MCF 10A (cell line): ENCODE data around the gene C1orf174. TPM values are rescaled to one million over a fixed set of nuclear protein-coding genes. Genes with fewer than 3 reads are reported as not detected.

Experiments used
- BruUV-seq: library from RNA; stranded (reverse); fragments of 400-500 nt; replicated peaks from 2 replicates; lab custom pipeline; 2021; lab: Mats Ljungman, UMichigan
- CTCF ChIA-PET: fragments of 300-600 bp; sonication (Branson Sonifier 250); formaldehyde crosslinking; extraction: SDS; loops from one replicate; lab custom pipeline; 2021; ENCODE audit warnings: antibody characterized with exemption, inconsistent platforms; lab: Yijun Ruan, JAX
- POLR2A ChIA-PET: fragments of 300-600, 350-650 bp; sonication (Branson Sonifier 250); formaldehyde crosslinking; extraction: SDS; loops from one replicate; lab custom pipeline; 2020; ENCODE audit warnings: antibody characterized with exemption, inconsistent platforms; lab: Yijun Ruan, JAX
- DNase-seq: peaks from one replicate; pipeline ENCODE4 v3.0.0-alpha.2; 2018; ENCODE audit not compliant: unreplicated experiment
- H3K27ac Mint-ChIP-seq: one replicate; pipeline ENCODE4 v1.8.0; 2022; ENCODE audit warnings: mild to moderate bottlenecking, low read depth, mixed read lengths; ENCODE audit not compliant: unreplicated experiment
- H3K27me3 Mint-ChIP-seq: one replicate; pipeline ENCODE4 v1.8.0; 2022; ENCODE audit warnings: mixed read lengths; ENCODE audit not compliant: insufficient read depth, unreplicated experiment
- H3K36me3 Mint-ChIP-seq: one replicate; pipeline ENCODE4 v1.8.0; 2022; ENCODE audit warnings: mild to moderate bottlenecking, moderate library complexity, mixed read lengths; ENCODE audit not compliant: insufficient read depth, unreplicated experiment
- H3K4me1 Mint-ChIP-seq: one replicate; pipeline ENCODE4 v1.8.0; 2022; ENCODE audit warnings: mixed read lengths; ENCODE audit not compliant: insufficient read depth, unreplicated experiment
- H3K4me3 Mint-ChIP-seq: one replicate; pipeline ENCODE4 v1.8.0; 2022; ENCODE audit warnings: mild to moderate bottlenecking, moderate library complexity, mixed read lengths; ENCODE audit not compliant: unreplicated experiment
- H3K9me3 Mint-ChIP-seq: one replicate; pipeline ENCODE4 v1.8.0; 2022; ENCODE audit warnings: mixed read lengths; ENCODE audit not compliant: unreplicated experiment
- intact Hi-C: fragments of 100-400 bp; cut with micrococcal nuclease; formaldehyde crosslinking; loops from 2 replicates; pipeline ENCODE4 v1.14.1; 2022
- total RNA-seq: library from RNA; stranded (reverse); gene quantifications from 2 replicates; pipeline ENCODE4 v1.2.3, GENCODE V29; 2022
- TF ChIP-seq, protein P1 (sequence below): fragments of 200-600 bp; IDR thresholded peaks from one replicate; pipeline ENCODE4 v1.8.0; 2022; ENCODE audit warnings: antibody characterized with exemption, mild to moderate bottlenecking; ENCODE audit not compliant: unreplicated experiment

Gene C1orf174
- total RNA-seq, 1 experiment from 2014 or later: 24.4 TPM

DNA sequence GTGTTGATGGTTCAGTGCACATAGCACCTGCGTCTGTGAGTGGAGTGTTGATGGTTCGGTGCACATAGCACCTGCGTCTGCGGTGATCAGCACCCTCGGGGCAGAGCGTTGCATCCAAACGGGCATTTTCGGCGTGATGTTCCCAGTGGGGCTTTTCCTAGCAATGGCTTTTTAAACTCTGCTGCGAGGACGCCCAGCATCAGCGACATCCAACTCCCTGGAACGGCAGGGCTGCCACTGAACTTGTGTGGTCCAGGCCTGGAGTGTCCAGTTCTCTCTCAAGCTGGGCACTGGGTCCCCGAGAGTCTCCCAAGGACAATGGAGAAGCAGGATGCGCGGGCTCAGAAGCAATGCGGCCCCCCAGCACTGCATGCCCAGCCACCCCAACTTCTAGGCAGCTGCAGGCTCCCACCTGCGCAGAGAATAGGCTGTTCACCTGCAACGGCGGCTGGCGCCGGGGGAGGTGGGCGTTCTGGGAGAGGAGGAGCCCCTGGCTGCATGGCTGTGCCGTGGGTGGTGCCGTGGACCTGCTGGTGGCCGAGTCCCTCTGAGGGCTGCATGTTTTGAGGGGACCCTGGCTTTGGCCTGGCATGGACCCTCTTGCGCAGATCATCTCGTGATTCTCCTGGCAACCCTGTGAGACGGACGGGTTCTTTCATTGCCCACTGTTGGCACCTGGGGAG, 10.1 kb upstream of the C1orf174 start:
- BruUV-seq: no TSS peak
- Mint-ChIP-seq H3K9me3 (no peaks in the 10 kb centered on the region), H3K36me3 (peaks cover 5% of the 10 kb centered on the region), H3K27ac (no peak overlapping the region), H3K4me1 (peaks cover 5% of the 10 kb centered on the region), H3K4me3 (no peak overlapping the region), H3K27me3 (no peaks in the 10 kb centered on the region)
- TF ChIP-seq, protein P1, sequence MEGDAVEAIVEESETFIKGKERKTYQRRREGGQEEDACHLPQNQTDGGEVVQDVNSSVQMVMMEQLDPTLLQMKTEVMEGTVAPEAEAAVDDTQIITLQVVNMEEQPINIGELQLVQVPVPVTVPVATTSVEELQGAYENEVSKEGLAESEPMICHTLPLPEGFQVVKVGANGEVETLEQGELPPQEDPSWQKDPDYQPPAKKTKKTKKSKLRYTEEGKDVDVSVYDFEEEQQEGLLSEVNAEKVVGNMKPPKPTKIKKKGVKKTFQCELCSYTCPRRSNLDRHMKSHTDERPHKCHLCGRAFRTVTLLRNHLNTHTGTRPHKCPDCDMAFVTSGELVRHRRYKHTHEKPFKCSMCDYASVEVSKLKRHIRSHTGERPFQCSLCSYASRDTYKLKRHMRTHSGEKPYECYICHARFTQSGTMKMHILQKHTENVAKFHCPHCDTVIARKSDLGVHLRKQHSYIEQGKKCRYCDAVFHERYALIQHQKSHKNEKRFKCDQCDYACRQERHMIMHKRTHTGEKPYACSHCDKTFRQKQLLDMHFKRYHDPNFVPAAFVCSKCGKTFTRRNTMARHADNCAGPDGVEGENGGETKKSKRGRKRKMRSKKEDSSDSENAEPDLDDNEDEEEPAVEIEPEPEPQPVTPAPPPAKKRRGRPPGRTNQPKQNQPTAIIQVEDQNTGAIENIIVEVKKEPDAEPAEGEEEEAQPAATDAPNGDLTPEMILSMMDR: no peak
- intact Hi-C loops: loop anchor here (5.0 to 10.0 kb wide), 3 partner anchors 915 to 1842 kb away; no protein-coding TSS in a partner anchor
- CTCF ChIA-PET: interaction anchor here (0.6 to 0.7 kb wide), 2 partner anchors 16 to 254 kb away, joined by 3 to 4 read pairs; no protein-coding TSS in a partner anchor
- DNase-seq: no peak
- POLR2A ChIA-PET: no interaction called here

DNA sequence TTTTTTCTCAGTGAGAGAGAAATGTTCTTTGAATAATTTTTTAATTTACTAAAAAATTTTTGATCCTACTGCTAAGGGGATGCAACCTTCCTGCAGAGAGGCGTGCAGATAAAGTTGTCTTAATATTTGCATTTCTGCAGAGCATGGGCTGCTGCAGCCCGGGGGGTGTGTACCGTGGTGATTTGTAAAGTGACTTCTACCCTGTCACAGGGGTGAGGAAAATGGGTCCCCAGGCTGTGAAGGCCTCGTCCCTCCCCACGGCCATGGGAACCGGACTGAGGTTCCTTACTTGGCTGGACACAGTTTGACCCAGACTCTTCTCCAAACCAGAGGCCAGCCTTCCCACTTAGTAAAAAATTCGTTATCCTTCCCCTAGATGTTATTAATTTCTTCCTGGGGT, 9.5 kb upstream of the C1orf174 start:
- no peaks in the 10 kb centered on the region for H3K27me3 Mint-ChIP-seq
- TF ChIP-seq, protein P1: no peak
- intact Hi-C loops: loop anchor here (5.0 to 10.0 kb wide), 3 partner anchors 915 to 1843 kb away; no protein-coding TSS in a partner anchor
- no TSS peak for BruUV-seq
- no peak overlapping the region for H3K27ac Mint-ChIP-seq
- H3K4me1 Mint-ChIP-seq: peaks cover 5% of the 10 kb centered on the region
- H3K9me3 Mint-ChIP-seq: no peaks in the 10 kb centered on the region
- no peak for DNase-seq
- CTCF ChIA-PET: interaction anchor here (0.6 to 1.4 kb wide), 3 partner anchors 16 to 1982 kb away, joined by 3 read pairs; no protein-coding TSS in a partner anchor
- H3K36me3 Mint-ChIP-seq: peaks cover 5% of the 10 kb centered on the region
- H3K4me3 Mint-ChIP-seq: no peak overlapping the region
- POLR2A ChIA-PET: no interaction called here

DNA sequence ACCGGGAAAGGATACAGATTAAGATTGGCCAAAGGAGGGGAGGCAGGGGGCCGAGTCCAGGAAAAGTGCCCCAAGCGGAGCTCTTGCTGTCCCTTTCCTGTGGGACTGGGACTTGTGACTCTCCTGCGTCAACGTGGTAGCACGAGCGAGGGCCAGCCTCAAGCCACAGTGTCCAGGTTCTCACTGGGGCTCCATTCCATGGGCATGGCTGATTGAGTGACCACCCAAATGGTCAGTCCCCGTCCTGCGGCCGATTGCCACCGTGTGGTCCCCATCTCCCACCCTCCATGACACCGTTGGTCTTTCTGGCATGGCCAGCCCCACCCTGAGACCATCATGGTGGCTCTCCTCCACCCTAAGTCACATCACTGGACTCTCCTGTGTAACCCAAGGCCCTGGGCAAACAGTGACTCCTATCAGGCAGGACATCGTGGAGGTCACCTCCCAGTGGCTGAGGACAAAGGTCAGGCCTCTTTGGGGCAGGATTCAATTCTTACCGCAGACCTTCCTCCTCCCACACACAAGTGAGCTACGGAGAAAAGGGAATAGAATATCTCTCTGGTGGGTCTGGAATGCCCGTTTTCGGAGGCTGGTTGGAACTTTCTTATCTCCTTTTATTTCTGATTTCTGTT, 8.9 kb upstream of the C1orf174 start:
- POLR2A ChIA-PET: no interaction called here
- TF ChIP-seq, protein P1: no peak
- peaks cover 5% of the 10 kb centered on the region for H3K36me3 Mint-ChIP-seq
- CTCF ChIA-PET: interaction anchor here (0.6 to 1.4 kb wide), 4 partner anchors 616 to 1983 kb away, joined by 3 read pairs; no protein-coding TSS in a partner anchor
- BruUV-seq: no TSS peak
- H3K27ac Mint-ChIP-seq: no peak overlapping the region
- no peak for DNase-seq
- H3K4me1 Mint-ChIP-seq: peaks cover 5% of the 10 kb centered on the region
- no peaks in the 10 kb centered on the region for H3K27me3 Mint-ChIP-seq
- H3K4me3 Mint-ChIP-seq: no peak overlapping the region
- no peaks in the 10 kb centered on the region for H3K9me3 Mint-ChIP-seq
- intact Hi-C loops: no loop called here

DNA sequence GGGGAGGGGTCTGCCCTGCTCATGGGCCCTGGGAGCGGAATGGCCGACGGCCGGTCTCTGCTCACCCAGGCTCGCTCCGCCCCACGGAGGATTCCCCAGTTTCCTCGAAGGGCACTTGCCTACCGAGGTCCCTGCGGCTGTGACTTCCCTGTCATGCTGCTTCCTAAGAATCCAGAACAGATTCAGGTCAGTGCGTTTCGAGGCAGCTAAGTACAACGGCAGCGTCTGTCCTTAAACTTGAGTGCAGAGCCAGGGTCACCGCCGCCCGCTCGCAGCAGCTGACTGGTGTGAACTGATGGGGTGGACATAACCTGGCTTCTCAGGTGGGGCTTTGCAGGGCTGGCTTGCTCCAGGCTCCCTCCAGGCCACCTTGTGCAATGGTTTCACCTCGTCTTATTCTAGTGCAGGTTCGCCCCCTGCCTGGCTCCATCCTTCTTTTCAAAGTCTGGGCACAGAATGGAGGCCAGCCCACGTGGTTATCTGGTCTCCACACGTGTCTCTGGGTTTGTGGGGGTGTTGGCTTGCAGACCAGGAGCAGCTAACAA, 7.6 kb upstream of the C1orf174 start:
- ChIA-PET CTCF (interaction anchor here (1.3 kb wide), 1 partner anchor 1603 kb away, joined by 3 read pairs; no protein-coding TSS in a partner anchor), POLR2A (no interaction called here)
- Mint-ChIP-seq H3K27me3 (no peaks in the 10 kb centered on the region), H3K4me3 (no peak overlapping the region), H3K4me1 (peaks cover 5% of the 10 kb centered on the region), H3K36me3 (peaks cover 5% of the 10 kb centered on the region), H3K9me3 (no peaks in the 10 kb centered on the region), H3K27ac (no peak overlapping the region)
- intact Hi-C loops: no loop called here
- DNase-seq: no peak
- no TSS peak for BruUV-seq
- TF ChIP-seq, protein P1: no peak
